ENCODE measurements around the gene NCOA7.

GRCh38 chr6:125951323-125951722 is 160.6 kb downstream of the NCOA7 start:
- TF ChIP-seq CTCF (IDR thresholded peaks at IDR 0.05) = no peak
- no peak for TF ChIP-seq POLR2A (IDR thresholded peaks at IDR 0.05)

Measured in thyroid gland (tissue), 4 donors.